Common myeloid progenitor, CD34-positive (primary cell): ENCODE data around the gene CHPT1.
A peak's percentile ranks its signal among the peaks of the same experiment; 100 is the strongest.

Experiments used
- CTCF ChIA-PET: fragments of 350-600 bp; sonication (Branson Sonifier 250); formaldehyde crosslinking; loops from one replicate; lab custom pipeline; 2021; ENCODE audit warnings: antibody characterized with exemption; lab: Charles Lee
- POLR2A ChIA-PET: fragments of 350-600 bp; sonication (Branson Sonifier 250); formaldehyde crosslinking; loops from one replicate; lab custom pipeline; 2021; ENCODE audit warnings: antibody characterized with exemption; lab: Charles Lee
- DNase-seq, 3 donors: peaks; one replicate each; pipeline versions ENCODE4 v3.0.0 to v3.0.0-alpha.2; 2013
- H3K27ac ChIP-seq, 2 experiments: 1 replicate in 1 of 2; 2 replicates in 1 of 2; pipeline ENCODE4 v1.7.0; 2013; ENCODE audit warnings: inconsistent platforms in 2 of 2, low read length in 2 of 2, mild to moderate bottlenecking in 2 of 2, low read depth in 1 of 2, moderate library complexity in 1 of 2; ENCODE audit not compliant: severe bottlenecking in 2 of 2, insufficient read depth in 1 of 2, poor library complexity in 1 of 2
- H3K27me3 ChIP-seq, 5 experiments: replicated peaks in 2 of 5; 1 replicate in 3 of 5; 2 replicates in 2 of 5; pipeline versions ENCODE4 v1.6.1 to v1.7.0; 2013; ENCODE audit warnings: low read length in 4 of 5, mild to moderate bottlenecking in 2 of 5, moderate library complexity in 2 of 5, inconsistent platforms in 1 of 5; ENCODE audit not compliant: insufficient read depth in 5 of 5, control insufficient read depth in 4 of 5
- H3K36me3 ChIP-seq, 4 experiments: 1 replicate in 2 of 4; 2 replicates in 2 of 4; pipeline versions ENCODE4 v1.6.1 to v1.7.0; 2013; ENCODE audit warnings: low read length in 3 of 4, control low read depth in 1 of 4, mild to moderate bottlenecking in 1 of 4; ENCODE audit not compliant: control insufficient read depth in 4 of 4, insufficient read depth in 4 of 4
- H3K4me1 ChIP-seq, 4 experiments: 1 replicate in 3 of 4; 2 replicates in 1 of 4; pipeline versions ENCODE4 v1.6.1 to v1.7.1; 2013; ENCODE audit warnings: low read length in 3 of 4, mild to moderate bottlenecking in 3 of 4, control low read depth in 1 of 4, inconsistent platforms in 1 of 4, moderate library complexity in 1 of 4; ENCODE audit not compliant: control insufficient read depth in 4 of 4, insufficient read depth in 4 of 4; ENCODE audit errors: control extremely low read depth in 1 of 4
- H3K4me3 ChIP-seq, 7 experiments: 1 replicate in 4 of 7; 2 replicates in 3 of 7; pipeline versions ENCODE4 v1.5.1 to v1.7.0; 2013; ENCODE audit warnings: mild to moderate bottlenecking in 7 of 7, low read length in 6 of 7, moderate library complexity in 6 of 7, inconsistent platforms in 2 of 7, low read depth in 2 of 7, control low read depth in 1 of 7; ENCODE audit not compliant: insufficient read depth in 4 of 7, control insufficient read depth in 1 of 7; ENCODE audit errors: extremely low read depth in 1 of 7
- H3K9me3 ChIP-seq, 5 experiments: 1 replicate in 4 of 5; 2 replicates in 1 of 5; pipeline versions ENCODE4 v1.6.1 to v1.7.1; 2013; ENCODE audit warnings: low read length in 4 of 5, mild to moderate bottlenecking in 2 of 5, inconsistent platforms in 1 of 5, low read depth in 1 of 5, moderate library complexity in 1 of 5; ENCODE audit not compliant: control insufficient read depth in 4 of 5, insufficient read depth in 2 of 5; ENCODE audit errors: control extremely low read depth in 1 of 5
- WGBS: methylation state at CpG from one replicate; pipeline ENCODE4 v1.1.5; 2013; ENCODE audit not compliant: insufficient coverage; 5-methylcytosine and 5-hydroxymethylcytosine counted together

CHPT1 gene

GRCh38 chr12:101694986-101695385 is 2.5 kb upstream of the CHPT1 start:
- H3K4me1 ChIP-seq, result peaks cover 2 to 27% (median 15%) of the 10 kb centered on the region in 4 experiments
- H3K36me3 ChIP-seq, result no peaks in the 10 kb centered on the region
- ChIA-PET CTCF (interaction anchor here (2.4 kb wide), 1 partner anchor 25 kb away, joined by 5 read pairs; no protein-coding TSS in a partner anchor), POLR2A (no interaction called here)
- no CpG with 5 or more reads among the region's 2 CpGs for WGBS
- H3K27ac ChIP-seq, result no peak overlapping the region
- no peaks in the 10 kb centered on the region for H3K9me3 ChIP-seq
- no peaks in the 10 kb centered on the region for H3K27me3 ChIP-seq
- H3K4me3 ChIP-seq, result no peak overlapping the region
- no peak for DNase-seq

GRCh38 chr12:101695706-101696105 is 1.7 kb upstream of the CHPT1 start:
- no peak overlapping the region for H3K27ac ChIP-seq
- H3K36me3 ChIP-seq, result no peaks in the 10 kb centered on the region
- H3K27me3 ChIP-seq, result no peaks in the 10 kb centered on the region
- H3K4me1 ChIP-seq, result peaks cover 2 to 33% (median 18%) of the 10 kb centered on the region in 4 experiments
- CTCF ChIA-PET, result no interaction called here
- no peaks in the 10 kb centered on the region for H3K9me3 ChIP-seq
- POLR2A ChIA-PET, result no interaction called here
- H3K4me3 ChIP-seq, result no peak overlapping the region
- no CpG with 5 or more reads among the region's 1 CpG for WGBS
- DNase-seq, result peak in 1 of 3 donors; percentile 25

GRCh38 chr12:101696251-101697196 is 916 bp upstream of the CHPT1 start:
- no peaks in the 10 kb centered on the region for H3K36me3 ChIP-seq
- ChIA-PET POLR2A (interaction anchor here (0.6 kb wide), 1 partner anchor 126 kb away, joined by 3 read pairs; no protein-coding TSS in a partner anchor), CTCF (no interaction called here)
- no peaks in the 10 kb centered on the region for H3K9me3 ChIP-seq
- no peaks in the 10 kb centered on the region for H3K27me3 ChIP-seq
- 19% methylated on average over 18 of the region's 18 CpGs for WGBS
- H3K27ac ChIP-seq, result peak overlapping the region; percentile 33 to 60
- peaks cover 2 to 35% (median 18%) of the 10 kb centered on the region in 4 experiments for H3K4me1 ChIP-seq
- peak overlapping the region; percentile 72 to 96 (median 90) for H3K4me3 ChIP-seq
- peak; percentile 35 to 75 (median 65) for DNase-seq

GRCh38 chr12:101697930-101698799 is 725 bp downstream of the CHPT1 start:
- peak; percentile 30 to 72 (median 60) for DNase-seq
- CTCF ChIA-PET, result interaction anchor here (0.8 to 2.4 kb wide), 5 partner anchors 10 to 35 kb away, joined by 3 to 9 read pairs (median 4); no protein-coding TSS in a partner anchor
- peaks cover 0 to 5% (median 0%) of the 10 kb centered on the region in 4 experiments for H3K36me3 ChIP-seq
- peak overlapping the region; percentile 66 to 86 for H3K27ac ChIP-seq
- H3K9me3 ChIP-seq, result no peaks in the 10 kb centered on the region
- peaks cover 2 to 35% (median 18%) of the 10 kb centered on the region in 4 experiments for H3K4me1 ChIP-seq
- peak overlapping the region; percentile 90 to 96 (median 92) for H3K4me3 ChIP-seq
- WGBS, result 0% methylated on average over 60 of the region's 67 CpGs
- POLR2A ChIA-PET, result no interaction called here
- no peaks in the 10 kb centered on the region for H3K27me3 ChIP-seq

- WGBS, result 97% methylated on average over 10 of the region's 12 CpGs
- CTCF ChIA-PET, result interaction anchor here (0.8 to 2.4 kb wide), 5 partner anchors 9 to 34 kb away, joined by 3 to 9 read pairs (median 4); no protein-coding TSS in a partner anchor
- POLR2A ChIA-PET, result no interaction called here
- Histone ChIP-seq H3K36me3 (peaks cover 0 to 7% (median 0%) of the 10 kb centered on the region in 4 experiments), H3K27ac (peak overlapping the region; percentile 66 to 86), H3K4me3 (peak overlapping the region in 6 of 7 experiments; percentile 90 to 96 (median 92)), H3K4me1 (peaks cover 2 to 35% (median 18%) of the 10 kb centered on the region in 4 experiments), H3K9me3 (no peaks in the 10 kb centered on the region), H3K27me3 (no peaks in the 10 kb centered on the region)
- peak; percentile 45 to 59 (median 53) for DNase-seq
These were observed 1.4 kb downstream of the CHPT1 start for GRCh38 chr12:101698800-101699347.

GRCh38 chr12:101700299-101700820 is 2.9 kb downstream of the CHPT1 start:
- peaks cover 0 to 7% (median 0%) of the 10 kb centered on the region in 4 experiments for H3K36me3 ChIP-seq
- peak overlapping the region in 1 of 2 experiments; percentile 38 for H3K27ac ChIP-seq
- POLR2A ChIA-PET, result no interaction called here
- WGBS, result 77% methylated on average over 1 of the region's 2 CpGs
- no peaks in the 10 kb centered on the region for H3K9me3 ChIP-seq
- peaks cover 2 to 35% (median 18%) of the 10 kb centered on the region in 4 experiments for H3K4me1 ChIP-seq
- no peaks in the 10 kb centered on the region for H3K27me3 ChIP-seq
- H3K4me3 ChIP-seq, result no peak overlapping the region
- CTCF ChIA-PET, result interaction anchor here (2.4 kb wide), 1 partner anchor 8 kb away, joined by 9 read pairs; no protein-coding TSS in a partner anchor
- no peak for DNase-seq
